Prostate gland (tissue), 2 donors: ENCODE results near the gene ZNF280C.

Source experiments
- CTCF ChIP-seq, 4 experiments: fragments of 200-600 bp in 2 of 4; fragments of 450-650 bp in 2 of 4; sonication (generic) in 2 of 4; IDR thresholded peaks; 1 replicate in 3 of 4; 2 replicates in 1 of 4; pipeline ENCODE4 v1.5.1; 2016 to 2019; ENCODE audit warnings: antibody characterized with exemption in 4 of 4, mild to moderate bottlenecking in 2 of 4, moderate library complexity in 2 of 4
- POLR2A ChIP-seq: fragments of 450-650 bp; IDR thresholded peaks from one replicate; pipeline ENCODE4 v1.6.1; 2016; ENCODE audit warnings: antibody characterized with exemption, mild to moderate bottlenecking
- POLR2AphosphoS5 ChIP-seq: sonication (generic); formaldehyde crosslinking; IDR thresholded peaks from one replicate; pipeline ENCODE4 v1.6.1; 2017; ENCODE audit warnings: antibody characterized with exemption

GRCh38 chrX:130282151-130282550 lies 13.5 kb upstream of the ZNF280C start:
- TF ChIP-seq CTCF (IDR thresholded peaks at IDR 0.05) = no peak
- no peak for TF ChIP-seq POLR2AphosphoS5
- no peak for TF ChIP-seq POLR2A
